GM13977 (cell line): ENCODE results near the gene PRR35.
"Not testable (repeated sequence)": the region's sequence is repeated elsewhere in the genome, so short reads cannot be mapped to it uniquely, and the experiment has no call there.

Experiments
- DNase-seq: peaks from one replicate; pipeline ENCODE4 v3.0.0; 2012; ENCODE audit warnings: low spot score
- CTCF ChIP-seq: IDR thresholded peaks from 2 replicates; pipeline ENCODE4 v1.5.1; 2012; ENCODE audit warnings: mild to moderate bottlenecking, control low read depth; ENCODE audit not compliant: insufficient read depth; ENCODE audit errors: extremely low read depth, missing control alignments
- in situ Hi-C: fragments of 300-500 bp; cut with MboI; formaldehyde crosslinking; loops from one replicate; pipeline ENCODE4 v1.12.0; 2022; ENCODE audit warnings: low sequenced_read_pairs, low pct_unique_long_range_greater_than_20kb, mixed read lengths, inconsistent platforms; ENCODE audit not compliant: unreplicated experiment

PRR35 gene

DNA sequence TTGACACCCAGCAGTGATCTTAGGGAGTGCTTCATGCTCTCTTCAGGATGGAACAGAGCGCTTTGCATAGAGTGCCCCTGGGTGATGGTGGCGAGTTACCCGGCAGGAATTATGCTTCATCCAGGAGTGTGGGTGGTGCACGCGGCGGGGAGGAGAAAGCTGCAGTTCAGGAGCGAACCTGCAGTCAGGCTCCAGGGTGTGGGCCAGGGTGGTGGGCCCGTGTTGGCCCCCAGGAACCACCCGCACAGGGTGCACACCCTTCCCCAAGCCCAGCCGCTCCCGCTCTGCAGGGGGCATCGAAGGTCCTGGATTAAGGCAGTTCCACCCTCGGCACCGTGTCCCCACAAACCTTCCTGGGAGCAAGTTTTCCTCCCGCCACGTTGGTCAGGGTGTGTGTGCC lies 33.6 kb downstream of the PRR35 start:
- in situ Hi-C loops, result no loop called here
- no peak for DNase-seq
- TF ChIP-seq CTCF, result no peak

- in situ Hi-C loops, result no loop called here
- DNase-seq, result no peak
- TF ChIP-seq CTCF, result no peak
These were observed 34.9 kb downstream of the PRR35 start for GRCh38 chr16:595094-595528.

DNA sequence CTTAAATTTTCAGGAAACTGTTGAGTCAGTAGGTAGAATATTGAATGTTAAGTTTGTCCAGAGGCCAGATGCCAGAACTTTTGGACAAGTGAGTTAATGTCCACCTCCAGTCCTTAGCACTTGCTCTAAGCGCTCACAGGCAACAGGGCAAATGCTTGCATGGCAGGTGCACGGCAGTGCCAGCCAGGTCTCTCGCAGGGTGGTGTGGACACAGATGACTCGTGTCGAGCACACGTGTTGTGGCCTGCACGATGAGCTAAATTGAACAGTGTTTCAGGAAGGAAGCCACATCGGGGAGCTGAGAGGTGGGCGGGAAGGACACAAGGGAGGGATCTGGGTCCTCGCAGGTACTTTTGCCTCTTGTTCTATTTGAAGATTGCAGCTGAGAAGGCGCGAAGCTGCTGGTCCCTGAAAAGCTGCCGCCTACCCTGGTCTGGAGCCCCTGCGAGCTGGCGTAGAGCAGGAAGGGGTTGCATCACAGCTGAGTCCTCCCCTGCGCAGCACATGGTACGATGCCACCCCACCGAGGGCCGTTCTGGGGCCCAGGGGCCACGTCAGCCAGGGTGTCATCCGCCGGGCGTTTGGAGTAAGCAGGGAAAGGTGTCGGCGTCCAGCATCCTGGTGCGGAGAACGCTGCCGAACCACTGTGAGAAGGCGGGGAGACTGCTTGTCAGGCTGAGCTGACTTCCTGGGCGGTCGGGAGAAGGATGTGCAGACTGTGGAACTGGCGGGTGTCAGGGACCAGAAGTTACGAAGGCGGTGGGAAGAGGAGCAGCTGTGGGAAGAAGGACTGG lies 35.9 kb downstream of the PRR35 start:
- TF ChIP-seq CTCF, result no peak
- DNase-seq, result no peak
- in situ Hi-C loops, result no loop called here

DNA sequence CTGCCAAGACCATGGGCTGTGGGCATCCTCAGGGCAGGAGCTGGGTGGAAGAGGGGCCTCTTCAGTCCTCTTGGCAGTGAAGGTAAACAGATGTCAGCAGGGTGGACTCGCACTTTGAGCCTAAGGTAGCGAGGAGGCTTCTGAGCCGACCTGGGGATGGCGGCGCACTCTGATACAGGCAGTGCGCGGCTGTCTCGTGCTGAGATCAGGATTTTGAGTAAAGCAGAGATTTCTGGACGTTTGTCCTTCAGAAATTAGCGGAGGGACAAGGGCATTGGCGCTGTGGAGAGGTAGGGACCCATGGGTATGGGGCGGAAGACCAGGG lies 36.5 kb downstream of the PRR35 start:
- no peak for TF ChIP-seq CTCF
- no peak for DNase-seq
- in situ Hi-C loops, result no loop called here

DNA sequence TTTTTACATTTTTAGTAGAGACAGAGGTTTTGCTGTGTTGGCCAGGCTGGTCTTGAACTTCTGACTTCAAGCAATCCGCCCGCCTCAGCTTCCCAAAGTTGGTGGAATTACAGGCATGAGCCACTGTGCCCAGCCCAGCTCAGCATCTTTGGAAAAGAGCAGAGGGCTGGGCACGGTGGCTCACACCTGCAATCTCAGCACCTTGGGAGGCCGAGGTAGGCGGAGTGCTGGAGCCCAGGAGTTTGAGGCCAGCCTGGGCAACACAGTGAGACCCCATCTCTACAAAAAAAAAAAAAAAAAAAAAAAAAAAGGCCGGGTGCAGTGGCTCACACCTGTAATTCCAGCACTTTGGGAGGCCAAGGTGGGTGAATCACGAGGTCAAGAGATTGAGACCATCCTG lies 37.5 kb downstream of the PRR35 start:
- DNase-seq, in situ Hi-C loops: not testable (repeated sequence)

- in situ Hi-C loops, result no loop called here
- no peak for DNase-seq
- TF ChIP-seq CTCF, result no peak
These were observed 38.9 kb downstream of the PRR35 start for GRCh38 chr16:598823-599739.

- DNase-seq, result no peak
- in situ Hi-C loops, result no loop called here
These were observed 40.6 kb downstream of the PRR35 start for GRCh38 chr16:600781-601180.

More at GRCh38 chr16:600781-601180, 40.6 kb downstream of the PRR35 start:
- peak; percentile 29 for TF ChIP-seq CTCF
